B cell (primary cell): ENCODE results near the gene AMN1. TPM values are rescaled to one million over a fixed set of nuclear protein-coding genes. Genes with fewer than 3 reads are reported as not detected.

Source experiments
- ATAC-seq: fragments of 200-7000 bp; cut with Tn5 transposase; one replicate; pipeline ENCODE4 v1.10.0; 2021; ENCODE audit warnings: low read depth, mild to moderate bottlenecking, moderate number of reproducible peaks, moderate library complexity
- CTCF ChIA-PET: fragments of 350-600 bp; sonication (Branson Sonifier 250); formaldehyde crosslinking; loops from one replicate; lab custom pipeline; 2021; ENCODE audit warnings: antibody characterized with exemption, inconsistent platforms; lab: Charles Lee
- POLR2A ChIA-PET: fragments of 350-600 bp; sonication (Branson Sonifier 250); formaldehyde crosslinking; loops from one replicate; lab custom pipeline; 2021; ENCODE audit warnings: antibody characterized with exemption; lab: Charles Lee
- DNase-seq: peaks from one replicate; pipeline ENCODE4 v3.0.0; 2013
- H2AFZ ChIP-seq: 2 replicates; pipeline ENCODE4 v1.6.1; 2012; ENCODE audit warnings: mild to moderate bottlenecking, low read depth, low read length; ENCODE audit not compliant: insufficient read depth, poor library complexity, severe bottlenecking
- H3K27ac ChIP-seq, 2 donors: 1 replicate in 1 of 2; 2 replicates in 1 of 2; pipeline ENCODE4 v1.5.1; 2012 to 2013; ENCODE audit warnings: low read length in 2 of 2, mild to moderate bottlenecking in 2 of 2, moderate library complexity in 1 of 2
- H3K27me3 ChIP-seq, 4 experiments: fragments of 200-600 bp in 1 of 4; sonication (generic) in 1 of 4; replicated peaks in 1 of 4; 1 replicate in 2 of 4; 2 replicates in 2 of 4; pipeline versions ENCODE4 v1.6.1 to v1.7.0; 2013 to 2016; ENCODE audit warnings: low read length in 3 of 4, mild to moderate bottlenecking in 2 of 4, mixed read lengths in 1 of 4, moderate library complexity in 1 of 4; ENCODE audit not compliant: insufficient read depth in 4 of 4, control insufficient read depth in 3 of 4; ENCODE audit errors: control extremely low read depth in 1 of 4
- H3K36me3 ChIP-seq, 2 experiments: replicated peaks in 1 of 2; 1 replicate in 1 of 2; 2 replicates in 1 of 2; pipeline versions ENCODE4 v1.6.1 to v1.7.1; 2013; ENCODE audit warnings: low read length in 1 of 2; ENCODE audit not compliant: insufficient read depth in 2 of 2, control insufficient read depth in 1 of 2; ENCODE audit errors: control extremely low read depth in 1 of 2, extremely low read depth in 1 of 2
- H3K4me1 ChIP-seq, 2 donors: fragments of 200-600 bp in 1 of 2; sonication (generic) in 1 of 2; 1 replicate in 1 of 2; 2 replicates in 1 of 2; pipeline versions ENCODE4 v1.5.1 to v1.6.1; 2013 to 2017; ENCODE audit warnings: low read length in 2 of 2; ENCODE audit not compliant: control insufficient read depth in 2 of 2, insufficient read depth in 2 of 2
- H3K4me2 ChIP-seq: replicated peaks from 2 replicates; pipeline ENCODE3; 2012; ENCODE audit warnings: mild to moderate bottlenecking, low read depth, low read length; ENCODE audit not compliant: poor library complexity, severe bottlenecking
- H3K4me3 ChIP-seq, 5 experiments: fragments of 200-600 bp in 1 of 5; sonication (generic) in 1 of 5; 1 replicate in 3 of 5; 2 replicates in 2 of 5; pipeline versions ENCODE4 v1.5.1 to v1.7.0; 2011 to 2016; ENCODE audit warnings: low read length in 4 of 5, mild to moderate bottlenecking in 4 of 5, low read depth in 2 of 5, control low read depth in 1 of 5, moderate library complexity in 1 of 5; ENCODE audit not compliant: insufficient read depth in 1 of 5; ENCODE audit errors: control extremely low read depth in 1 of 5, extremely low read depth in 1 of 5
- H3K79me2 ChIP-seq: fragments of 200-600 bp; sonication (generic); one replicate; pipeline ENCODE4 v1.6.0; 2016; ENCODE audit warnings: low read length; ENCODE audit not compliant: control insufficient read depth, insufficient read depth
- H3K9ac ChIP-seq: fragments of 200-600 bp; sonication (generic); 2 replicates; pipeline ENCODE4 v1.6.1; 2017; ENCODE audit warnings: mild to moderate bottlenecking, low read length, moderate library complexity
- H3K9me3 ChIP-seq, 3 donors: one replicate each; pipeline versions ENCODE4 v1.6.1 to v1.7.1; 2013; ENCODE audit warnings: low read length in 2 of 3; ENCODE audit not compliant: control insufficient read depth in 2 of 3, insufficient read depth in 1 of 3; ENCODE audit errors: control extremely low read depth in 1 of 3
- H4K20me1 ChIP-seq: 2 replicates; pipeline ENCODE4 v1.6.0; 2012; ENCODE audit warnings: mild to moderate bottlenecking, low read length; ENCODE audit not compliant: insufficient read depth, control insufficient read depth, poor library complexity, severe bottlenecking
- H3K27ac Mint-ChIP-seq: one replicate; pipeline ENCODE4 v1.8.0; 2021; ENCODE audit warnings: mixed read lengths
- H3K27me3 Mint-ChIP-seq: one replicate; pipeline ENCODE4 v1.8.0; 2021; ENCODE audit warnings: mixed read lengths
- H3K4me1 Mint-ChIP-seq: one replicate; pipeline ENCODE4 v1.8.0; 2021; ENCODE audit warnings: mixed read lengths
- H3K4me3 Mint-ChIP-seq: one replicate; pipeline ENCODE4 v1.8.0; 2021; ENCODE audit warnings: mixed read lengths
- H3K9me3 Mint-ChIP-seq: one replicate; pipeline ENCODE4 v1.8.0; 2022; ENCODE audit warnings: mixed read lengths; ENCODE audit not compliant: insufficient read depth
- CTCF ChIP-seq: fragments of 200-600 bp; IDR thresholded peaks from one replicate; pipeline ENCODE4 v1.8.0; 2022; ENCODE audit warnings: antibody characterized with exemption, mild to moderate bottlenecking
- EZH2 ChIP-seq: IDR thresholded peaks from 2 replicates; pipeline ENCODE4 v1.6.1; 2012; ENCODE audit warnings: borderline replicate concordance, low read depth, mild to moderate bottlenecking, moderate library complexity, low read length; ENCODE audit not compliant: insufficient read depth, poor library complexity, severe bottlenecking
- WGBS: methylation state at CpG from one replicate; pipeline ENCODE4 v1.1.5; 2013; ENCODE audit warnings: missing lambda C conversion rate; ENCODE audit not compliant: insufficient coverage; 5-methylcytosine and 5-hydroxymethylcytosine counted together
- intact Hi-C: fragments of 100-400 bp; cut with micrococcal nuclease; formaldehyde crosslinking; loops from one replicate; pipeline ENCODE4 v1.10.0; 2022
- polyA plus RNA-seq: library from polyadenylated mRNA; depleted of rRNA; stranded (reverse); fragments of >200 nt; gene quantifications from 2 replicates; pipeline ENCODE4 v1.2.3, GENCODE V29; 2012
- total RNA-seq, 2 donors: library from RNA; stranded (reverse); fragments of 120-200 nt in 1 of 2; gene quantifications; 1 replicate in 1 of 2; 2 replicates in 1 of 2; pipeline versions ENCODE4 v1.2.3 to v1.2.4, GENCODE V29; 2013 to 2022

AMN1 gene
- total and polyA plus RNA-seq, 2 donors (not counting 1 experiment from before 2014, with no cell fraction given): 32.6 to 32.7 TPM

GRCh38 chr12:31659087-31659942, 69.5 kb downstream of the AMN1 start, which contains the start of gene ETFBKMT:
Gene ETFBKMT, plus strand, starts transcription at chr12:31659688. Its CDS starts 2,266 bp downstream, at chr12:31661954.
- intact Hi-C loops: loop anchor here (1.0 to 10.0 kb wide), 14 partner anchors 23 to 1098 kb away; partner anchors contain the start of genes AMN1, CAPRIN2, DNM1L and RESF1
- peak; percentile 97 for ATAC-seq
- H3K4me1 ChIP-seq: peaks cover 25 to 31% of the 10 kb centered on the region in 2 donors
- WGBS: under 1% methylated on average over 36 of the region's 47 CpGs
- peak; percentile 96 for DNase-seq
- CTCF ChIA-PET: interaction anchor here (0.7 to 2.2 kb wide), 14 partner anchors 22 to 1096 kb away, joined by 3 to 6 read pairs (median 4); partner anchors contain the start of genes AMN1 and YARS2
- H4K20me1 ChIP-seq: no peaks in the 10 kb centered on the region
- peak within 1 kb of the TSS; percentile 95 for H2AFZ ChIP-seq
- POLR2A ChIA-PET: interaction anchor here (0.6 to 1.7 kb wide), 11 partner anchors 23 to 1020 kb away, joined by 3 to 15 read pairs (median 4); partner anchors contain the start of genes DNM1L and RESF1
- no peaks in the 10 kb centered on the region for H3K79me2 ChIP-seq
- H3K9me3 ChIP-seq: peaks cover 0 to 10% (median 0%) of the 10 kb centered on the region in 3 donors
- H3K9me3 Mint-ChIP-seq: peaks cover 2% of the 10 kb centered on the region
- no peaks in the 10 kb centered on the region for H3K27me3 Mint-ChIP-seq
- no peaks in the 10 kb centered on the region for H3K36me3 ChIP-seq
- peak within 1 kb of the TSS; percentile 94 for H3K9ac ChIP-seq
- peak within 1 kb of the TSS; percentile 63 to 94 (median 86) for H3K4me3 ChIP-seq
- H3K27ac ChIP-seq: peak within 1 kb of the TSS; percentile 93 to 97
- H3K4me3 Mint-ChIP-seq: peak within 1 kb of the TSS; percentile 93
- H3K4me1 Mint-ChIP-seq: peaks cover 29% of the 10 kb centered on the region
- no peak for TF ChIP-seq EZH2
- peak; percentile 31 for TF ChIP-seq CTCF
- H3K27me3 ChIP-seq: no peaks in the 10 kb centered on the region
- H3K4me2 ChIP-seq: peak within 1 kb of the TSS; percentile 90
- H3K27ac Mint-ChIP-seq: peak within 1 kb of the TSS; percentile 95
